H1 (cell line): Measurements from ENCODE around the gene ANO2. TPM values are rescaled to one million over a fixed set of nuclear protein-coding genes. Genes with fewer than 3 reads are reported as not detected.

Source experiments
- CTCF ChIA-PET: fragments of 300-600 bp; sonication (Branson Sonifier 250); formaldehyde crosslinking; loops from one replicate; lab custom pipeline; 2021; ENCODE audit not compliant: partially characterized antibody; lab: Charles Lee
- POLR2A ChIA-PET: fragments of 300-600 bp; sonication (Branson Sonifier 250); formaldehyde crosslinking; loops from one replicate; lab custom pipeline; 2021; ENCODE audit warnings: inconsistent platforms; ENCODE audit not compliant: partially characterized antibody; lab: Charles Lee
- DNase-seq, 2 experiments: peaks; one replicate each; pipeline versions ENCODE4 v3.0.0 to v3.0.0-alpha.2; 2010 to 2022; ENCODE audit warnings: low spot score in 2 of 2, low read depth in 1 of 2, mixed read lengths in 1 of 2
- FAIRE-seq: peaks from 2 replicates; lab custom pipeline; 2011; peaks lifted over from hg19 to GRCh38; lab: Jason Lieb, UNC
- H2AFZ ChIP-seq: 2 replicates; pipeline ENCODE4 v1.8.1; 2012; ENCODE audit warnings: low read length, inconsistent platforms
- H2AK5ac ChIP-seq: 2 replicates; pipeline ENCODE4 v1.6.1; 2013; ENCODE audit warnings: low read depth, low read length
- H2BK120ac ChIP-seq: replicated peaks from 2 replicates; pipeline ENCODE3; 2013; ENCODE audit warnings: low read depth, low read length, inconsistent platforms
- H2BK12ac ChIP-seq: 2 replicates; pipeline ENCODE4 v1.6.1; 2013; ENCODE audit warnings: low read depth, low read length
- H2BK15ac ChIP-seq: 2 replicates; pipeline ENCODE4 v1.6.1; 2013; ENCODE audit warnings: low read length
- H2BK20ac ChIP-seq: 2 replicates; pipeline ENCODE4 v1.6.1; 2013; ENCODE audit warnings: low read length
- H2BK5ac ChIP-seq: 2 replicates; pipeline ENCODE4 v1.6.1; 2013; ENCODE audit warnings: low read depth, low read length
- H3K14ac ChIP-seq: 2 replicates; pipeline ENCODE4 v1.6.1; 2013; ENCODE audit warnings: inconsistent platforms; ENCODE audit not compliant: insufficient read length
- H3K18ac ChIP-seq: 2 replicates; pipeline ENCODE4 v1.6.1; 2013; ENCODE audit warnings: low read length; ENCODE audit errors: extremely low read depth
- H3K23ac ChIP-seq: 2 replicates; pipeline ENCODE4 v1.6.1; 2013; ENCODE audit warnings: inconsistent platforms; ENCODE audit not compliant: insufficient read length
- H3K23me2 ChIP-seq: 2 replicates; pipeline ENCODE4 v1.6.1; 2013; ENCODE audit warnings: low read depth, low read length
- H3K27ac ChIP-seq: 2 replicates; pipeline ENCODE4 v1.6.1; 2011; ENCODE audit warnings: low read depth, low read length, inconsistent platforms
- H3K27me3 ChIP-seq, 4 experiments: replicated peaks in 1 of 4; 1 replicate in 1 of 4; 2 replicates in 3 of 4; pipeline versions ENCODE4 v1.6.1 to v1.8.1; 2011 to 2013; ENCODE audit warnings: low read length in 3 of 4, mild to moderate bottlenecking in 3 of 4, inconsistent platforms in 2 of 4, mixed read lengths in 2 of 4, moderate library complexity in 1 of 4; ENCODE audit not compliant: control insufficient read depth in 3 of 4, insufficient read depth in 3 of 4; ENCODE audit errors: extremely low read depth in 1 of 4
- H3K36me3 ChIP-seq, 4 experiments: 2 replicates each; pipeline versions ENCODE4 v1.6.1 to v1.8.1; 2011 to 2013; ENCODE audit warnings: mild to moderate bottlenecking in 4 of 4, low read length in 3 of 4, moderate library complexity in 2 of 4, control low read depth in 1 of 4, inconsistent platforms in 1 of 4; ENCODE audit not compliant: insufficient read depth in 4 of 4, control insufficient read depth in 2 of 4
- H3K4ac ChIP-seq: replicated peaks from 2 replicates; pipeline ENCODE3; 2013; ENCODE audit warnings: low read length, low read depth, mixed read lengths, inconsistent platforms; ENCODE audit not compliant: insufficient read length
- H3K4me1 ChIP-seq, 4 experiments: replicated peaks in 1 of 4; 1 replicate in 1 of 4; 2 replicates in 3 of 4; pipeline versions ENCODE4 v1.6.1 to v1.8.1; 2011 to 2013; ENCODE audit warnings: low read length in 3 of 4, inconsistent platforms in 2 of 4, mixed read lengths in 1 of 4; ENCODE audit not compliant: insufficient read depth in 4 of 4, control insufficient read depth in 3 of 4
- H3K4me2 ChIP-seq, 2 experiments: 2 replicates each; pipeline versions ENCODE4 v1.6.1 to v1.8.1; 2011 to 2013; ENCODE audit warnings: low read depth in 2 of 2, low read length in 2 of 2, control low read depth in 1 of 2, inconsistent platforms in 1 of 2, mild to moderate bottlenecking in 1 of 2; ENCODE audit not compliant: insufficient read depth in 1 of 2
- H3K4me3 ChIP-seq, 4 experiments: fragments of 200-600, 300-600 bp in 1 of 4; sonication (generic), shearing (Covaris generic), sonication (Bioruptor Twin) in 1 of 4; 2 replicates each; pipeline versions ENCODE4 v1.5.1 to v1.8.1; 2011 to 2016; ENCODE audit warnings: low read length in 4 of 4, low read depth in 3 of 4, control low read depth in 2 of 4, inconsistent platforms in 2 of 4, mild to moderate bottlenecking in 2 of 4, mixed read lengths in 1 of 4, moderate library complexity in 1 of 4; ENCODE audit not compliant: insufficient read depth in 2 of 4; ENCODE audit errors: extremely low read depth in 1 of 4
- H3K56ac ChIP-seq: replicated peaks from 2 replicates; pipeline ENCODE3; 2013; ENCODE audit warnings: low read depth, mild to moderate bottlenecking, mixed read lengths, low read length, inconsistent platforms; ENCODE audit not compliant: insufficient read length
- H3K79me1 ChIP-seq: 2 replicates; pipeline ENCODE4 v1.6.1; 2013; ENCODE audit warnings: low read depth, low read length, control low read depth
- H3K79me2 ChIP-seq, 2 experiments: 2 replicates each; pipeline versions ENCODE4 v1.6.1 to v1.8.1; 2012 to 2013; ENCODE audit warnings: low read length in 2 of 2, mild to moderate bottlenecking in 2 of 2, inconsistent platforms in 1 of 2; ENCODE audit not compliant: insufficient read depth in 2 of 2, control insufficient read depth in 1 of 2
- H3K9ac ChIP-seq, 4 experiments: replicated peaks in 1 of 4; 1 replicate in 1 of 4; 2 replicates in 3 of 4; pipeline versions ENCODE4 v1.6.1 to v1.8.1; 2011 to 2013; ENCODE audit warnings: low read depth in 3 of 4, low read length in 3 of 4, control low read depth in 2 of 4, mild to moderate bottlenecking in 2 of 4, moderate library complexity in 2 of 4, inconsistent platforms in 1 of 4; ENCODE audit errors: extremely low read depth in 1 of 4
- H3K9me3 ChIP-seq, 2 experiments: 2 replicates each; pipeline versions ENCODE4 v1.6.1 to v1.8.1; 2012 to 2013; ENCODE audit warnings: mild to moderate bottlenecking in 2 of 2, moderate library complexity in 2 of 2, control low read depth in 1 of 2, inconsistent platforms in 1 of 2, low read depth in 1 of 2, low read length in 1 of 2, mixed read lengths in 1 of 2; ENCODE audit not compliant: insufficient read depth in 2 of 2
- H4K20me1 ChIP-seq, 2 experiments: replicated peaks in 1 of 2; 2 replicates each; pipeline versions ENCODE3 to v1.8.1; 2011 to 2013; ENCODE audit warnings: inconsistent platforms in 2 of 2, low read length in 2 of 2, mild to moderate bottlenecking in 1 of 2; ENCODE audit not compliant: insufficient read depth in 2 of 2, control insufficient read depth in 1 of 2
- H4K5ac ChIP-seq: 2 replicates; pipeline ENCODE4 v1.6.1; 2013; ENCODE audit warnings: low read length, low read depth, mixed read lengths, inconsistent platforms; ENCODE audit not compliant: insufficient read length
- H4K8ac ChIP-seq: 2 replicates; pipeline ENCODE4 v1.8.0; 2013; ENCODE audit warnings: mild to moderate bottlenecking, moderate library complexity, low read length, inconsistent platforms; ENCODE audit not compliant: insufficient read depth; ENCODE audit errors: extremely low read depth
- H4K91ac ChIP-seq: replicated peaks from 2 replicates; pipeline ENCODE3; 2013; ENCODE audit warnings: low read length, mixed read lengths, inconsistent platforms; ENCODE audit not compliant: insufficient read length
- ASH2L ChIP-seq: fragments of 200-600, 300-600 bp; sonication (generic); IDR thresholded peaks from one replicate; pipeline ENCODE4 v1.7.1; 2017; ENCODE audit warnings: low read length
- CTCF ChIP-seq, 3 experiments: IDR thresholded peaks; 1 replicate in 2 of 3; 2 replicates in 1 of 3; pipeline versions ENCODE4 v1.5.1 to v1.6.1; 2011; ENCODE audit warnings: low read length in 3 of 3, mild to moderate bottlenecking in 3 of 3, inconsistent platforms in 2 of 3, low read depth in 1 of 3, moderate library complexity in 1 of 3; ENCODE audit not compliant: insufficient read depth in 1 of 3; ENCODE audit errors: control extremely low read depth in 1 of 3
- GTF2F1 ChIP-seq: IDR thresholded peaks from 2 replicates; pipeline ENCODE4 v1.6.1; 2012; ENCODE audit warnings: low read depth, low read length, improper control_type of control experiment, borderline replicate concordance
- NANOG ChIP-seq: IDR thresholded peaks from 2 replicates; pipeline ENCODE4 v1.6.1; 2011; ENCODE audit warnings: low read length, low read depth, mild to moderate bottlenecking, inconsistent platforms; ENCODE audit not compliant: insufficient read depth, poor library complexity, severe bottlenecking
- POLR2A ChIP-seq, 2 experiments: IDR thresholded peaks; 1 replicate in 1 of 2; 2 replicates in 1 of 2; pipeline ENCODE4 v1.6.1; 2011; ENCODE audit warnings: low read depth in 2 of 2, low read length in 2 of 2, mild to moderate bottlenecking in 2 of 2; ENCODE audit errors: control extremely low read depth in 1 of 2
- POLR2AphosphoS5 ChIP-seq: IDR thresholded peaks from 2 replicates; pipeline ENCODE4 v1.6.1; 2011; ENCODE audit warnings: low read depth, low read length
- RAD21 ChIP-seq, 2 experiments: IDR thresholded peaks in 1 of 2; conservative IDR thresholded peaks in 1 of 2; 2 replicates each; pipeline ENCODE4 v1.6.1; 2011; ENCODE audit warnings: low read depth in 2 of 2, low read length in 2 of 2, improper control_type of control experiment in 1 of 2, inconsistent platforms in 1 of 2, mild to moderate bottlenecking in 1 of 2, moderate library complexity in 1 of 2
- USF2 ChIP-seq: IDR thresholded peaks from 2 replicates; pipeline ENCODE4 v1.6.1; 2011; ENCODE audit warnings: low read length, improper control_type of control experiment
- WGBS, 2 experiments: shearing (Covaris generic) in 1 of 2; methylation state at CpG; one replicate each; pipeline versions ENCODE4 v1.1.6 to v1.1.7; 2013 to 2015; ENCODE audit warnings: low lambda C conversion rate in 2 of 2, mixed read lengths in 2 of 2, inconsistent platforms in 1 of 2, low coverage in 1 of 2, missing lambda C conversion rate in 1 of 2; ENCODE audit not compliant: insufficient replicate concordance in 2 of 2, insufficient coverage in 1 of 2, insufficient read length in 1 of 2; ENCODE audit errors: extremely low coverage in 1 of 2, missing lambda C conversion rate in 1 of 2; 5-methylcytosine and 5-hydroxymethylcytosine counted together
- polyA plus RNA-seq, 7 experiments: library from polyadenylated mRNA; depleted of rRNA in 3 of 7; stranded (reverse) in 5 of 7; unstranded in 2 of 7; fragments of >200 nt in 5 of 7; fragments of 200-250 nt in 2 of 7; gene quantifications; 1 replicate in 5 of 7; 2 replicates in 1 of 7; 4 replicates in 1 of 7; pipeline versions ENCODE4 v1.2.1 to v1.2.3, GENCODE V29; 2011 to 2013; ENCODE audit warnings: missing spikeins in 2 of 7, mixed read lengths in 2 of 7
- total RNA-seq: library from RNA; stranded (reverse); fragmentation: NEBNext Ultra II Directional; extraction: Animal tissue kit (Norgen Biotek cat#: 25700); gene quantifications from 2 replicates; pipeline ENCODE4 v1.2.1, GENCODE V29; 2021

The ANO2 gene
- total and polyA plus RNA-seq, 2 of the 8 experiments (the other 6 are each of a cell fraction or from before 2014, with no cell fraction given): 1.9 to 5.5 TPM

GRCh38 chr12:5796171-5796958 lies 148.7 kb downstream of the ANO2 start:
- no peak overlapping the region; the same call in 1 of the 2 replicates for H4K8ac ChIP-seq
- DNase-seq (peak in 1 of 2 experiments; percentile 87), FAIRE-seq (no peak)
- no peaks in the 10 kb centered on the region for H3K4me1 ChIP-seq
- H3K18ac ChIP-seq: no peak overlapping the region
- no peaks in the 10 kb centered on the region for H3K79me2 ChIP-seq
- no peak overlapping the region for H3K9ac ChIP-seq
- no peak overlapping the region for H2BK120ac ChIP-seq
- H3K14ac ChIP-seq: no peak overlapping the region
- peak overlapping the region; percentile 84 for H2BK12ac ChIP-seq
- peak overlapping the region; percentile 16 for H2BK5ac ChIP-seq
- ChIA-PET CTCF (interaction anchor here (0.7 to 12.8 kb wide), 39 partner anchors 9 to 724 kb away, joined by 3 to 134 read pairs (median 3); partner anchors contain the start of gene ANO2), POLR2A (no interaction called here)
- H3K56ac ChIP-seq: peak overlapping the region; percentile 92
- peak overlapping the region; percentile 59; the same call in 1 of the 2 replicates for H2AK5ac ChIP-seq
- 0 out of 7 replicates have a peak, but pooled peaks cover 0 to 3% (median 0%) of the 10 kb centered on the region in 4 experiments for H3K27me3 ChIP-seq
- no peaks in the 10 kb centered on the region for H3K36me3 ChIP-seq
- peak overlapping the region; percentile 93 for H3K4ac ChIP-seq
- no peak overlapping the region for H3K4me3 ChIP-seq
- no peak overlapping the region for H3K4me2 ChIP-seq
- no peak overlapping the region for H4K5ac ChIP-seq
- H3K9me3 ChIP-seq: no peaks in the 10 kb centered on the region
- 67 to 100% methylated on average over 1 to 14 of the region's 14 CpGs for WGBS, 2 experiments
- no peak overlapping the region for H2BK15ac ChIP-seq
- H3K23me2 ChIP-seq: peaks cover 5% of the 10 kb centered on the region; the same call in 1 of the 2 replicates
- no peak overlapping the region for H2BK20ac ChIP-seq
- H3K23ac ChIP-seq: no peak overlapping the region
- peaks cover 0 to 4% of the 10 kb centered on the region in 2 experiments for H4K20me1 ChIP-seq
- H3K79me1 ChIP-seq: no peaks in the 10 kb centered on the region
- peak overlapping the region; percentile 49 for H4K91ac ChIP-seq
- no peak overlapping the region for H3K27ac ChIP-seq
- H2AFZ ChIP-seq: no peak overlapping the region
- TF ChIP-seq GTF2F1: no peak
- no peak for TF ChIP-seq NANOG
- TF ChIP-seq POLR2AphosphoS5: no peak
- TF ChIP-seq ASH2L: no peak
- TF ChIP-seq RAD21 (IDR thresholded peaks at IDR 0.05 in 1 of 2, conservative IDR thresholded peaks at IDR 0.05 in 1 of 2; ENCODE audit: low read depth in 2 of 2, low read length in 2 of 2): peak; percentile 98
- TF ChIP-seq CTCF (IDR thresholded peaks at IDR 0.05; ENCODE audit: control extremely low read depth in 1 of 3, insufficient read depth in 1 of 3, low read depth in 1 of 3, low read length in 3 of 3): peak; percentile 95 to 100 (median 97)
- TF ChIP-seq POLR2A (IDR thresholded peaks at IDR 0.05; ENCODE audit: control extremely low read depth in 1 of 2, low read depth in 2 of 2, low read length in 2 of 2): no peak
- no peak for TF ChIP-seq USF2
